SU-DHL-6 (cell line): Measurements from ENCODE around the gene PCDHGC5.

Source experiments
- H2AFZ ChIP-seq: fragments of 200-600 bp; sonication (generic); 2 replicates; pipeline ENCODE4 v1.6.1; 2014; ENCODE audit warnings: low read depth, mild to moderate bottlenecking, moderate library complexity, mixed read lengths, antibody characterized with exemption, low read length; ENCODE audit not compliant: severe bottlenecking
- H3F3A ChIP-seq: fragments of 200-600 bp; shearing (Covaris generic); 2 replicates; pipeline ENCODE4 v1.6.0; 2016; ENCODE audit warnings: antibody characterized with exemption, mild to moderate bottlenecking; ENCODE audit not compliant: insufficient read depth
- H3K27ac ChIP-seq: fragments of 200-600 bp; sonication (generic); 2 replicates; pipeline ENCODE4 v1.5.1; 2016; ENCODE audit warnings: low read depth, mild to moderate bottlenecking, low read length, moderate library complexity, mixed read lengths
- H3K27me3 ChIP-seq: fragments of 200-600 bp; sonication (generic), shearing (Covaris generic); 2 replicates; pipeline ENCODE4 v1.6.0; 2014; ENCODE audit warnings: mild to moderate bottlenecking, low read length
- H3K36me3 ChIP-seq: fragments of 200-600 bp; sonication (generic); 2 replicates; pipeline ENCODE4 v1.6.1; 2014; ENCODE audit warnings: mild to moderate bottlenecking, low read length, mixed read lengths
- H3K4me2 ChIP-seq: fragments of 300-600, 200-600 bp; shearing (Covaris generic), sonication (generic); 2 replicates; pipeline ENCODE4 v1.6.0; 2014; ENCODE audit warnings: low read length, low read depth, mild to moderate bottlenecking; ENCODE audit not compliant: poor library complexity, severe bottlenecking
- H3K4me3 ChIP-seq: fragments of 200-600 bp; sonication (generic); 2 replicates; pipeline ENCODE4 v1.5.1; 2014; ENCODE audit warnings: antibody characterized with exemption, low read length, mild to moderate bottlenecking, mixed read lengths; ENCODE audit not compliant: insufficient read depth, poor library complexity, severe bottlenecking
- H3K79me2 ChIP-seq: fragments of 200-600 bp; sonication (generic); 2 replicates; pipeline ENCODE4 v1.6.1; 2014; ENCODE audit warnings: mild to moderate bottlenecking, low read length, moderate library complexity; ENCODE audit not compliant: insufficient read depth
- H3K9ac ChIP-seq: fragments of 200-600 bp; sonication (generic); 2 replicates; pipeline ENCODE4 v1.7.0; 2014; ENCODE audit warnings: mild to moderate bottlenecking, low read length
- H3K9me2 ChIP-seq: fragments of 200-600 bp; sonication (generic); replicated peaks from 2 replicates; pipeline ENCODE4 v1.6.1; 2014; ENCODE audit warnings: low read length; ENCODE audit not compliant: insufficient read depth
- H3K9me3 ChIP-seq: fragments of 200-600 bp; sonication (generic); 2 replicates; pipeline ENCODE4 v1.6.1; 2014; ENCODE audit warnings: low read length, mixed read lengths; ENCODE audit not compliant: insufficient read depth
- H4K20me1 ChIP-seq: fragments of 200-600 bp; sonication (generic); 2 replicates; pipeline ENCODE4 v1.6.1; 2014; ENCODE audit warnings: low read depth, mild to moderate bottlenecking, antibody characterized with exemption, low read length, moderate library complexity, mixed read lengths
- EZH2phosphoT487 ChIP-seq: fragments of 200-600 bp; sonication (generic), shearing (Covaris generic); conservative IDR thresholded peaks from 2 replicates; pipeline ENCODE4 v1.6.1; 2018; ENCODE audit warnings: mild to moderate bottlenecking, antibody characterized with exemption, low read length, moderate library complexity, mixed read lengths

PCDHGC5 gene

GRCh38 chr5:141534492-141535213 is 45.8 kb downstream of the PCDHGC5 start:
- peaks cover 4% of the 10 kb centered on the region; the same call in 1 of the 2 replicates for H3K79me2 ChIP-seq

More at GRCh38 chr5:141534492-141535213, 45.8 kb downstream of the PCDHGC5 start:
- Histone ChIP-seq H3K4me3 (no peak overlapping the region), H3K4me2 (no peak overlapping the region), H3K9me3 (no peaks in the 10 kb centered on the region), H2AFZ (no peak overlapping the region), H4K20me1 (no peaks in the 10 kb centered on the region), H3K27ac (no peak overlapping the region), H3K27me3 (no peaks in the 10 kb centered on the region), H3K9me2 (no peaks in the 10 kb centered on the region), H3K9ac (no peak overlapping the region), H3K36me3 (peaks cover 16% of the 10 kb centered on the region; the same call in 1 of the 2 replicates), H3F3A (peaks cover 23% of the 10 kb centered on the region)
- TF ChIP-seq EZH2phosphoT487 = no peak
